GM19240 (cell line): Measurements from ENCODE around the gene RAP1A.
"Not testable (repeated sequence)": the region's sequence is repeated elsewhere in the genome, so short reads cannot be mapped to it uniquely, and the experiment has no call there.

Experiments
- DNase-seq: peaks from one replicate; pipeline ENCODE4 v3.0.0; 2011; ENCODE audit warnings: low spot score; ENCODE audit not compliant: insufficient read length

The RAP1A gene

GRCh38 chr1:111628153-111628552, 8.6 kb downstream of the RAP1A start:
- no peak for DNase-seq

- no peak for DNase-seq
Measured at GRCh38 chr1:111629190-111629954, 9.8 kb downstream of the RAP1A start.

GRCh38 chr1:111630567-111630966, 11.0 kb downstream of the RAP1A start:
- DNase-seq: no peak

GRCh38 chr1:111631502-111631901, 11.9 kb downstream of the RAP1A start:
- DNase-seq: no peak

- DNase-seq: not testable (repeated sequence)
Measured at GRCh38 chr1:111632771-111633170, 13.2 kb downstream of the RAP1A start.

- DNase-seq: no peak
Measured at GRCh38 chr1:111633736-111634247, 14.2 kb downstream of the RAP1A start.

- DNase-seq: no peak
Measured at GRCh38 chr1:111635324-111636009, 15.9 kb downstream of the RAP1A start.

GRCh38 chr1:111638320-111638719, 18.7 kb downstream of the RAP1A start:
- DNase-seq: no peak

- DNase-seq: no peak
Measured at GRCh38 chr1:111639602-111640198, 20.1 kb downstream of the RAP1A start.

GRCh38 chr1:111643097-111643496, 23.5 kb downstream of the RAP1A start:
- no peak for DNase-seq

GRCh38 chr1:111643696-111644095, 24.1 kb downstream of the RAP1A start:
- no peak for DNase-seq

GRCh38 chr1:111644506-111644905, 24.9 kb downstream of the RAP1A start:
- no peak for DNase-seq

- no peak for DNase-seq
Measured at GRCh38 chr1:111647736-111648135, 28.1 kb downstream of the RAP1A start.

GRCh38 chr1:111648806-111649205, 29.2 kb downstream of the RAP1A start:
- DNase-seq: no peak

- no peak for DNase-seq
Measured at GRCh38 chr1:111649227-111649626, 29.6 kb downstream of the RAP1A start.

GRCh38 chr1:111649648-111650047, 30.1 kb downstream of the RAP1A start:
- no peak for DNase-seq

- no peak for DNase-seq
Measured at GRCh38 chr1:111653709-111654108, 34.1 kb downstream of the RAP1A start.

GRCh38 chr1:111654839-111655238, 35.2 kb downstream of the RAP1A start:
- DNase-seq: no peak

- DNase-seq: no peak
Measured at GRCh38 chr1:111656086-111657017, 36.8 kb downstream of the RAP1A start.

- DNase-seq: no peak
Measured at GRCh38 chr1:111658622-111659021, 39.0 kb downstream of the RAP1A start.
